Stromal cell of bone marrow (primary cell): Measurements from ENCODE around the gene HSPB7.
A peak's percentile ranks its signal among the peaks of the same experiment; 100 is the strongest.

Experiments
- DNase-seq: peaks from one replicate; pipeline ENCODE4 v3.0.0-alpha.2; 2012; ENCODE audit warnings: low read depth

Gene HSPB7

GRCh38 chr1:15975805-15976680 is 41.8 kb downstream of the HSPB7 start, which contains the start of gene ZBTB17:
TSS of gene ZBTB17 (minus strand) at chr1:15976101. CDS start at chr1:15948495, 27,606 bp downstream.
- peak; percentile 81 for DNase-seq

- no peak for DNase-seq
Observed at GRCh38 chr1:15975358-15975804, 42.5 kb downstream of the HSPB7 start.

DNA sequence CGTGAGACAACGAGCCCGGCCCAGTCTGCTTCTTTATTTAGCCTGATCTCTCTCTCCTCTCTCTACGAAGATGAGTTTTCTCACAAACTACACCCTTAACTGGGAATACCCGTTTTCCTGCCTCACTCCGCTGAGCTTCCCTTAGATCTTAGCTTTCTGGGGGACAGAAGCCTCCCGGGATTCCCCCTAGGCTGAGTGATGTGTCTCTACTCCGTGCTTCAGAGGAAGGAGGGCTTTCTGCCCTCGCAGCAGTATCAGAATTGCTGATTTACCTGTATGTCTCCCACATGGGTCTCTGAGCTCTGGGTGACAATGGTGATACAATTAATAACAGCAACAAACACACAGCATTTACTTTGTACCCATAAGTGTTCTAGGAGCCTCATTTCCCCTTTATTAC is 43.0 kb downstream of the HSPB7 start:
- no peak for DNase-seq

DNA sequence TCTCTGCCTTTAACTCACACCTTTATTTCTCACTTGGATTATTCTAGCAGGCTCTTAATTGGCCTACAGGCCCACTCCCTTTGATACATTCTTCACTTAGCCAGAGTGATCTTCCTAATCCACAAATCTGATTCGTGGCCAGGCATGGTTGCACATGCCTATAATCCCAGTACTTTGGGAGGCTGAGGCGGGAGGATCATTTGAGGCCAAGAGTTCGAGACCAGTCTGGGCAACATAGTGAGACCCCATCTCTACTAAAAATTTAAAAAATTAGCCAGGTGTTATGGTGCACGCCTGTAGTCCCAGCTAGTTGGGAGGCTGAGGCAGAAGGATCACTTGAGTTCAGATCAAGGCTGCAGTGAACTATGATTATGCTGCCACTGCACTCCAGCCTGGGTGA is 44.1 kb downstream of the HSPB7 start:
- no peak for DNase-seq

GRCh38 chr1:15972409-15972808 is 45.4 kb downstream of the HSPB7 start:
- no peak for DNase-seq

GRCh38 chr1:15970911-15971310 is 46.9 kb downstream of the HSPB7 start:
- no peak for DNase-seq

GRCh38 chr1:15969321-15969880 is 48.4 kb downstream of the HSPB7 start:
- DNase-seq = no peak

DNA sequence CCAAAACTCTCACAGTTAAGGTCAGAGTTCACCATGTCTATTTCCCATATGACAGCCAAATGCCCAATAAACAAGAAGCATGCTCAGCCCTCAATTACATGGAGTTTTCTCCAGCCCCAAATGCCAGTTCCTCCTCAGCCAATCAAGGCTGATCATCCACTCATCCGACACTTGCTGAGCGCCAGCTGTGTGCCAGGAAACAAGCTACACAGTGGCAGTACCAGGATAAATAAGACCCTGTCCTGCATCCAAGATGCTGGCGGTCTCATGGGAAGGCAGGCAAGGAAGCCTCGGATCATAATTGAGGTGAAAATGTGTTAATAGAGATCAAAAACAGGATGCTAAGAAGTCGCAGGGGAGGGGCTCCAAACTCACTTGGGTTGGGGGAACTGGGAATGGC is 49.7 kb downstream of the HSPB7 start:
- no peak for DNase-seq

DNA sequence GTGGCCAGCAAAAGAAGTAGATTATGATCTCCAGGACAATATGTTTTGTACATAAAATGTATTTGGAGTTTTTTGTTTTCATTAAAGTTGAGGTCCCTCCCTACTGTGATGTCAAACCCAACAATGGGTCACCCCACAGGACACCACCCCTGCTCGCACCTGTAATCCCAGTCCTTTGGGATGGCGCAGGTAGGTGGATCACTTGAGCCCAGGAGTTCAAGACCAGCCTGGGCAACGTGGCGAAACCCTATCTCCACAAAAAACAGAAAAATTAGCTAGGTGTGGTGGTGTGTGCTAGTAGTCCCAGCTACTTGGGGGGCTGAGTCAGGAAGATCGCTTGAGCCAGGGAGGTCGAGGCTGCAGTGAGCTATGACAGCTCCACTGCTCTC is 50.9 kb downstream of the HSPB7 start:
- DNase-seq = no peak

DNA sequence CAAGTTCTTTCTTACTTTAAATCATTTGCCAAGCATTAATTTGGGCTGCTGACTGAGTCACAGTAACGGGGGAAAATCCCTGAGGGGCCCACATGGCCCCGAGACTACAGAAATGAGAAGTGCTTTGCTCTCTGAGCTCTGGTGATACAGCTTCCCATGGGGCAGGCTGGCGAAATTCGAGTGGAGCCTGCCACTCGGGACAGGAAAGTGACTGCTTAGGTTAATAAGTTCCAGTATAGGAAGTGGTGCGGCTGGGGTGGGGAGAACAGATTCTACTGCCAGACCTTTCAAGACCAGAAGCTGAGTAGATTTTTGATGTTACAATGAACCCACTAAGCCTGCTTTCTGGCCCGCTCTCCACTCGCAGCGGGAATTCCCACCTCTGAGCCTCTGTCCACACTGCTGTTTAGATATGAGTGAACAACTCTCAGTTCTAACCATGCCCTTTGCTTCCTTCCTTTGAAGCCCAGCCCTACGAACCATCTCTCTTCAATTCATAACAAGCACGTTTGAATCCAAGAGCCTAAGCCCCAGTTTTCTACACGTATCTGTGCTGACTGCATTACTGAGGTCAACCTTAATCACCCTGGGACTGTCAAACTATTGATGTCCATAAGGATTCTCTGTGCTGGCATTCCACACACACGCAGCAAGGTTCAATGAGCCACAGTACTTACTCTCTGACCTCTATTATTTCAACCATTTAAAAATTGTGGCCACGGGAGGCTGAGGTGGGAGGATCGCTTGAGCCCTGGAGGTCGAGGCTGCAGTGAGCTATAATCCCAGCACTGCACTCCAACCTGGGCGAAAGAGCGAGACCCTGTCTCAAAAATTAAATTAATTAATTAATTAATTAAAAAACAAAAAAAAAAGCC is 51.5 kb downstream of the HSPB7 start:
- DNase-seq = no peak

GRCh38 chr1:15965228-15965767 is 52.5 kb downstream of the HSPB7 start:
- no peak for DNase-seq
